Neural progenitor cell (in vitro differentiated cells): ENCODE measurements around the gene USP31. TPM values are rescaled to one million over a fixed set of nuclear protein-coding genes. Genes with fewer than 3 reads are reported as not detected.
A peak's percentile ranks its signal among the peaks of the same experiment; 100 is the strongest.

Source experiments
- DNase-seq: peaks from one replicate; pipeline ENCODE4 v3.0.0-alpha.2; 2016; ENCODE audit warnings: low spot score
- H2AFZ ChIP-seq: fragments of 200-600 bp; sonication (generic); replicated peaks from 2 replicates; pipeline ENCODE4 v1.6.1; 2016; ENCODE audit warnings: antibody characterized with exemption
- H3F3A ChIP-seq: fragments of 200-600 bp; sonication (generic); 2 replicates; pipeline ENCODE4 v1.6.1; 2016; ENCODE audit warnings: antibody characterized with exemption, low read depth
- H3K27ac ChIP-seq: fragments of 200-600 bp; sonication (generic); 2 replicates; pipeline ENCODE4 v1.5.1; 2016; ENCODE audit warnings: mild to moderate bottlenecking
- H3K27me3 ChIP-seq: fragments of 200-600 bp; sonication (generic); 2 replicates; pipeline ENCODE4 v1.6.1; 2016; ENCODE audit warnings: mild to moderate bottlenecking, moderate library complexity
- H3K36me3 ChIP-seq: fragments of 200-600 bp; sonication (generic); 2 replicates; pipeline ENCODE4 v1.5.1; 2016
- H3K4me1 ChIP-seq: fragments of 200-600 bp; sonication (generic); 2 replicates; pipeline ENCODE4 v1.6.1; 2016; ENCODE audit warnings: mixed run types
- H3K4me2 ChIP-seq: fragments of 200-600 bp; sonication (generic); 2 replicates; pipeline ENCODE4 v1.6.1; 2016
- H3K4me3 ChIP-seq: fragments of 200-600 bp; sonication (generic); 2 replicates; pipeline ENCODE4 v1.5.1; 2016
- H3K79me2 ChIP-seq: fragments of 200-600 bp; sonication (generic); 2 replicates; pipeline ENCODE4 v1.6.1; 2016; ENCODE audit warnings: low read depth
- H3K9ac ChIP-seq: fragments of 200-600 bp; sonication (generic); 2 replicates; pipeline ENCODE4 v1.6.1; 2016
- H3K9me3 ChIP-seq: fragments of 200-600 bp; sonication (generic); 2 replicates; pipeline ENCODE4 v1.5.1; 2016; ENCODE audit warnings: low read depth
- H4K20me1 ChIP-seq: fragments of 200-600 bp; sonication (generic); 2 replicates; pipeline ENCODE4 v1.6.1; 2016; ENCODE audit warnings: low read depth
- H3K27ac Mint-ChIP-seq: 3 replicates; pipeline ENCODE4 v1.8.0; 2021; ENCODE audit warnings: mixed read lengths
- H3K27me3 Mint-ChIP-seq: 2 replicates; pipeline ENCODE4 v1.8.0; 2022; ENCODE audit warnings: low read depth, mild to moderate bottlenecking, inconsistent platforms, moderate library complexity, mixed read lengths; ENCODE audit not compliant: insufficient read depth
- H3K36me3 Mint-ChIP-seq: 3 replicates; pipeline ENCODE4 v1.8.0; 2021; ENCODE audit warnings: mixed read lengths
- H3K4me1 Mint-ChIP-seq: 3 replicates; pipeline ENCODE4 v1.8.0; 2021; ENCODE audit warnings: mixed read lengths
- H3K4me3 Mint-ChIP-seq: 3 replicates; pipeline ENCODE4 v1.8.0; 2021; ENCODE audit warnings: mild to moderate bottlenecking, moderate library complexity, mixed read lengths
- H3K9me3 Mint-ChIP-seq: 3 replicates; pipeline ENCODE4 v1.8.0; 2020; ENCODE audit warnings: mixed read lengths
- EZH2 ChIP-seq: fragments of 200-600 bp; sonication (generic); IDR thresholded peaks from 2 replicates; pipeline ENCODE4 v1.6.1; 2017; ENCODE audit warnings: antibody characterized with exemption, mild to moderate bottlenecking, moderate library complexity
- EZH2phosphoT487 ChIP-seq: fragments of 200-600 bp; sonication (generic); IDR thresholded peaks from 2 replicates; pipeline ENCODE4 v1.6.1; 2017; ENCODE audit warnings: antibody characterized with exemption
- total RNA-seq: library from RNA; depleted of rRNA; stranded (reverse); fragments of >200 nt; gene quantifications from 2 replicates; pipeline ENCODE4 v1.2.3, GENCODE V29; 2015; ENCODE audit warnings: low replicate concordance
- TF ChIP-seq, protein P1 (sequence below): fragments of 200-600 bp; sonication (generic); IDR thresholded peaks from 2 replicates; pipeline ENCODE4 v1.5.1; 2017; ENCODE audit warnings: antibody characterized with exemption, mild to moderate bottlenecking

The USP31 gene
- total RNA-seq, 1 donor from 2014 or later, result 9.0 TPM

DNA sequence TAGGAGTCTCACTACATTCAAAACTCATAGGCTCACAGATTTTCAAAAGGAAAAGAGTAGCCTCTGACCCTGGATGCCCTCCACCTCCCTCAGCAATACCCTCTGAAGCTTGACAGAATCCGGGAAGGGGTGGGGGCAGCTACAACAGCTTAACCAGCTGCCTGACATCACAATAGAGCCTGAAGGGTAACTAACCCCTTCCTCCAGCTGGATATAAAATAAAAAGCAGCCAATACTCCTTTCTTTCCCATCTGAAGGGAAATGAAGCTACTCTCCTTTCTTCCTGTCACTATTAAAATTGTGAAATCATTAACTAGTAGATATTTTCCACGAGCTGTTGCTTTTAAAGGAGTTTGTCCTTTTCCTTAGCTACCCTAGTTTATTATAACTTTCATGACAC is 24.0 kb downstream of the USP31 start:
- no peaks in the 10 kb centered on the region for H3K36me3 ChIP-seq
- peak; percentile 54 for DNase-seq
- H3K4me3 Mint-ChIP-seq, result no peak overlapping the region
- no peak overlapping the region for H3K4me3 ChIP-seq
- TF ChIP-seq, protein P1, sequence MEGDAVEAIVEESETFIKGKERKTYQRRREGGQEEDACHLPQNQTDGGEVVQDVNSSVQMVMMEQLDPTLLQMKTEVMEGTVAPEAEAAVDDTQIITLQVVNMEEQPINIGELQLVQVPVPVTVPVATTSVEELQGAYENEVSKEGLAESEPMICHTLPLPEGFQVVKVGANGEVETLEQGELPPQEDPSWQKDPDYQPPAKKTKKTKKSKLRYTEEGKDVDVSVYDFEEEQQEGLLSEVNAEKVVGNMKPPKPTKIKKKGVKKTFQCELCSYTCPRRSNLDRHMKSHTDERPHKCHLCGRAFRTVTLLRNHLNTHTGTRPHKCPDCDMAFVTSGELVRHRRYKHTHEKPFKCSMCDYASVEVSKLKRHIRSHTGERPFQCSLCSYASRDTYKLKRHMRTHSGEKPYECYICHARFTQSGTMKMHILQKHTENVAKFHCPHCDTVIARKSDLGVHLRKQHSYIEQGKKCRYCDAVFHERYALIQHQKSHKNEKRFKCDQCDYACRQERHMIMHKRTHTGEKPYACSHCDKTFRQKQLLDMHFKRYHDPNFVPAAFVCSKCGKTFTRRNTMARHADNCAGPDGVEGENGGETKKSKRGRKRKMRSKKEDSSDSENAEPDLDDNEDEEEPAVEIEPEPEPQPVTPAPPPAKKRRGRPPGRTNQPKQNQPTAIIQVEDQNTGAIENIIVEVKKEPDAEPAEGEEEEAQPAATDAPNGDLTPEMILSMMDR, result no peak
- TF ChIP-seq EZH2, result no peak
- no peak for TF ChIP-seq EZH2phosphoT487
- H3K27ac ChIP-seq, result no peak overlapping the region
- peaks cover 23% of the 10 kb centered on the region for H3K4me1 ChIP-seq
- peak overlapping the region; percentile 39 for H3K4me2 ChIP-seq
- H3K27ac Mint-ChIP-seq, result no peak overlapping the region
- H2AFZ ChIP-seq, result no peak overlapping the region
- H3K9ac ChIP-seq, result no peak overlapping the region
- H3K27me3 ChIP-seq, result no peaks in the 10 kb centered on the region
- peaks cover 9% of the 10 kb centered on the region for H3F3A ChIP-seq
- H3K36me3 Mint-ChIP-seq, result no peaks in the 10 kb centered on the region
- H4K20me1 ChIP-seq, result peaks cover 40% of the 10 kb centered on the region
- H3K4me1 Mint-ChIP-seq, result peaks cover 22% of the 10 kb centered on the region
- no peaks in the 10 kb centered on the region for H3K9me3 ChIP-seq
- H3K79me2 ChIP-seq, result peaks cover 99% of the 10 kb centered on the region
- H3K9me3 Mint-ChIP-seq, result peaks cover 2% of the 10 kb centered on the region
- no peaks in the 10 kb centered on the region for H3K27me3 Mint-ChIP-seq

DNA sequence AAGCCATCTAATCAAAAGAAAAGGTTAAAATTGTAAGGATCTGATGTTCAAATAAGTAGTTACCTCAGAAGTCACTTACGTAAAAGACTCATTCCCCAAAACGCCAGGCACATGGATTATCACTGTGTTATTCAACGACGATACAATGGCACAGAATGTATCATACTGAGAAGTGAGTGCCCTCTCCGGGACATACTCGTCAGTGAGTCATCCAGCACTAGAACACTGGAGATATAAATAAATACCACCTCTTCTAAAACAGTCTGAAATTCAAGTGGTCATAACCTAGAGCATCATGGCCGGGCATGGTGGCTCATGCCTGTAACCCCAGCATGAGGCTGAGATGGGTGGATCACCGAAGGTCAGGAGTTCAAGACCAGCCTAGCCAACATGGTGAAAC is 24.9 kb downstream of the USP31 start:
- H4K20me1 ChIP-seq, result peaks cover 43% of the 10 kb centered on the region
- TF ChIP-seq EZH2, result no peak
- no peak overlapping the region for H3K27ac ChIP-seq
- peaks cover 97% of the 10 kb centered on the region for H3K79me2 ChIP-seq
- DNase-seq, result no peak
- H3K9me3 ChIP-seq, result no peaks in the 10 kb centered on the region
- H3K4me3 ChIP-seq, result no peak overlapping the region
- peaks cover 30% of the 10 kb centered on the region for H3K4me1 ChIP-seq
- no peak overlapping the region for H3K4me2 ChIP-seq
- H3K27ac Mint-ChIP-seq, result no peak overlapping the region
- no peaks in the 10 kb centered on the region for H3K36me3 ChIP-seq
- no peak overlapping the region for H3K4me3 Mint-ChIP-seq
- peaks cover 2% of the 10 kb centered on the region for H3K9me3 Mint-ChIP-seq
- H3K4me1 Mint-ChIP-seq, result peaks cover 23% of the 10 kb centered on the region
- no peaks in the 10 kb centered on the region for H3K36me3 Mint-ChIP-seq
- no peak overlapping the region for H3K9ac ChIP-seq
- no peaks in the 10 kb centered on the region for H3K27me3 ChIP-seq
- no peak overlapping the region for H2AFZ ChIP-seq
- H3K27me3 Mint-ChIP-seq, result no peaks in the 10 kb centered on the region
- H3F3A ChIP-seq, result peaks cover 9% of the 10 kb centered on the region

DNA sequence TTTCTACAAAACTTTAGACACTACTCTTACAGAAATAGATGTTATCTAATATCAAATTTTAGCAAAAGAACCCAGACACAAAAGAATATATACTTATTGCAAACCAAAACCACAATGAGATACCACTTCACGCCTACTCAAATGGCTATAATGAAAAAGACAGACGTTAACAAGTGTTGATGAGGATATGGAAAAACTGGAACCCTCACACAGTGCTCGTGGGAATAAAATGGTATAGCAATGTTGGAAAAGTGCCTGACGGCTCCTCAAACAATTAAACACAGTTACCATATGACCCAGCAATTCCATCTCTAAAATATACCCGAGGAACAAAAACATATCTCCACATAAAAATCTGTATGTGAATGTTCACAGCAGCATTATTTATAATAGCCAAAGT is 27.1 kb downstream of the USP31 start:
- Histone ChIP-seq H3K4me3 (no peak overlapping the region), H2AFZ (no peak overlapping the region), H3F3A (peaks cover 9% of the 10 kb centered on the region), H3K27ac (no peak overlapping the region), H3K27me3 (no peaks in the 10 kb centered on the region), H3K4me2 (no peak overlapping the region), H4K20me1 (peaks cover 36% of the 10 kb centered on the region), H3K4me1 (peaks cover 30% of the 10 kb centered on the region), H3K36me3 (no peaks in the 10 kb centered on the region), H3K9me3 (no peaks in the 10 kb centered on the region), H3K9ac (no peak overlapping the region), H3K79me2 (peaks cover 97% of the 10 kb centered on the region)
- Mint-ChIP-seq H3K36me3 (no peaks in the 10 kb centered on the region), H3K9me3 (peaks cover 2% of the 10 kb centered on the region), H3K4me3 (no peak overlapping the region), H3K4me1 (peaks cover 23% of the 10 kb centered on the region), H3K27ac (no peak overlapping the region), H3K27me3 (no peaks in the 10 kb centered on the region)
- DNase-seq, result no peak
- TF ChIP-seq, protein P1, result no peak
- TF ChIP-seq EZH2phosphoT487 (no peak), EZH2 (no peak)

DNA sequence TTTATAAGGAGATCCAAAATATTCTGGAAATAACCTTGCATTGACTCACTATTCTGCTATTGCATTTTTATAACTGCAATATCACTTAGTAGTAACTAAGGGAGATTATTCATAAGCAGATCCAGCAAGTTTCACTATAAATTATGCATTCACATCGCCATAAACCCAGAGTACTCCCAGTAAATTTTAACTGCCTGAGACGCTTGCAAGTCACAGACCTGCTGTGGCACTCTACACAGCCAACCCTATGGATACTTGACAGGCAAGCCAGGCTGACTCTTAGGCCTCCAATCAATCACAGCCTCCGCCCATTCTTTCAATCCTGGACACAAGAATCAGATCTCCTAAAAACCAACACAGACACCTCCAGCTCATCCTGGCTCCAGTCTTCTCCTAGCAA is 28.2 kb downstream of the USP31 start:
- peaks cover 9% of the 10 kb centered on the region for H3F3A ChIP-seq
- H3K4me1 ChIP-seq, result peaks cover 34% of the 10 kb centered on the region
- H3K9me3 Mint-ChIP-seq, result peaks cover 2% of the 10 kb centered on the region
- H3K4me2 ChIP-seq, result peak overlapping the region; percentile 8
- H3K4me3 ChIP-seq, result no peak overlapping the region
- TF ChIP-seq EZH2 (no peak), EZH2phosphoT487 (no peak)
- TF ChIP-seq, protein P1, result no peak
- no peaks in the 10 kb centered on the region for H3K27me3 Mint-ChIP-seq
- H3K9ac ChIP-seq, result no peak overlapping the region
- peaks cover 23% of the 10 kb centered on the region for H3K4me1 Mint-ChIP-seq
- H3K79me2 ChIP-seq, result peaks cover 95% of the 10 kb centered on the region
- H4K20me1 ChIP-seq, result peaks cover 41% of the 10 kb centered on the region
- H3K36me3 ChIP-seq, result no peaks in the 10 kb centered on the region
- no peaks in the 10 kb centered on the region for H3K9me3 ChIP-seq
- no peak overlapping the region for H3K27ac ChIP-seq
- no peaks in the 10 kb centered on the region for H3K27me3 ChIP-seq
- H3K4me3 Mint-ChIP-seq, result no peak overlapping the region
- H3K36me3 Mint-ChIP-seq, result no peaks in the 10 kb centered on the region
- no peak overlapping the region for H3K27ac Mint-ChIP-seq
- H2AFZ ChIP-seq, result no peak overlapping the region
- peak; percentile 36 for DNase-seq
